HepG2 (cell line): ENCODE data around the gene SLF1.

Experiments used
- ARID2 ChIP-seq: sonication (generic); formaldehyde crosslinking; IDR thresholded peaks from 2 replicates; pipeline ENCODE4 v1.8.1; 2022; ENCODE audit warnings: mild to moderate bottlenecking, missing genetic modification reagents, borderline replicate concordance
- BHLHE40 ChIP-seq: IDR thresholded peaks from 2 replicates; pipeline ENCODE4 v1.6.1; 2011; ENCODE audit warnings: low read length, improper control_type of control experiment
- CHCHD3 ChIP-seq: sonication (generic); formaldehyde crosslinking; IDR thresholded peaks from 2 replicates; pipeline ENCODE4 v1.8.0; 2022; ENCODE audit warnings: mild to moderate bottlenecking, missing genetic modification reagents, moderate library complexity
- EHMT2 ChIP-seq: fragments of 200-600 bp; sonication (generic); IDR thresholded peaks from 2 replicates; pipeline ENCODE4 v1.7.0; 2017; ENCODE audit warnings: antibody characterized with exemption, low read depth, low read length, borderline replicate concordance
- RAD21 ChIP-seq: fragments of 450-650 bp; formaldehyde crosslinking; IDR thresholded peaks from 2 replicates; pipeline ENCODE4 v1.5.0; 2020; ENCODE audit warnings: mild to moderate bottlenecking
- ZBTB38 ChIP-seq: sonication (generic); formaldehyde crosslinking; IDR thresholded peaks from 2 replicates; pipeline ENCODE4 v1.5.1; 2020; ENCODE audit warnings: mild to moderate bottlenecking, missing genetic modification reagents
- ZBTB8A ChIP-seq: sonication (generic); formaldehyde crosslinking; IDR thresholded peaks from 2 replicates; pipeline ENCODE4 v1.4.0; 2020; ENCODE audit warnings: mild to moderate bottlenecking, low read depth, missing genetic modification reagents, borderline replicate concordance
- ZFX ChIP-seq: sonication (generic); formaldehyde crosslinking; IDR thresholded peaks from 2 replicates; pipeline ENCODE4 v1.4.0; 2020; ENCODE audit warnings: mild to moderate bottlenecking, low read depth, missing genetic modification reagents, moderate library complexity
- ZNF121 ChIP-seq: sonication (generic); formaldehyde crosslinking; IDR thresholded peaks from 2 replicates; pipeline ENCODE4 v1.5.0; 2020; ENCODE audit warnings: mild to moderate bottlenecking, missing genetic modification reagents
- ZNF17 ChIP-seq: sonication (generic); formaldehyde crosslinking; IDR thresholded peaks from 2 replicates; pipeline ENCODE4 v1.5.0; 2020; ENCODE audit warnings: mild to moderate bottlenecking, missing genetic modification reagents
- ZNF652 ChIP-seq: IDR thresholded peaks from 2 replicates; pipeline ENCODE4 v1.6.1; 2016; ENCODE audit warnings: low read depth, borderline replicate concordance
- TF ChIP-seq, protein P1 (sequence below): sonication (generic); formaldehyde crosslinking; IDR thresholded peaks from 2 replicates; pipeline ENCODE4 v1.4.0; 2020; ENCODE audit warnings: missing genetic modification reagents, borderline replicate concordance
- TF ChIP-seq, protein P2 (sequence below): sonication (generic); formaldehyde crosslinking; IDR thresholded peaks from 2 replicates; pipeline ENCODE4 v1.5.0; 2020; ENCODE audit warnings: mild to moderate bottlenecking, missing genetic modification reagents, moderate library complexity
- TF ChIP-seq, protein P3 (sequence below): sonication (generic); formaldehyde crosslinking; IDR thresholded peaks from 2 replicates; pipeline ENCODE4 v1.5.1; 2020; ENCODE audit warnings: missing genetic modification reagents, mild to moderate bottlenecking, borderline replicate concordance

DNA sequence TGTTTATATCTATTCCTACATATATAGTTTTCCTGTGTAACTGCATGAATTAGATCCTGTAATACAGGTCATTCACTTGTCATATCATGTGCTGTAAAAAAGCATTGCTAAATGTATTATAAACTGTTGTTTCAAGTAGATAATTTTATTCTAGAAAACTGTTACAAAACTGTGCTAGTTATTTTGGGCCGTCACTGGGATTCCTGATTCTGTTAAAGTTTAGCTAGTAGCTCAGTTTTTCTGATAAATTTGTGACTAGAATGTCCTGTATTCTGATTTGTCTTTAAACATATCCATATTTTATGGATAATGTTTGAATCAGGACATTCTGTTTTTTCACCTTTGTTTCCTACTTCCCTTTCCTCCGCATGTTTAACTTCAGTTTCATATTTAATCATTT is 5.4 kb downstream of the SLF1 start:
- TF ChIP-seq, protein P1, sequence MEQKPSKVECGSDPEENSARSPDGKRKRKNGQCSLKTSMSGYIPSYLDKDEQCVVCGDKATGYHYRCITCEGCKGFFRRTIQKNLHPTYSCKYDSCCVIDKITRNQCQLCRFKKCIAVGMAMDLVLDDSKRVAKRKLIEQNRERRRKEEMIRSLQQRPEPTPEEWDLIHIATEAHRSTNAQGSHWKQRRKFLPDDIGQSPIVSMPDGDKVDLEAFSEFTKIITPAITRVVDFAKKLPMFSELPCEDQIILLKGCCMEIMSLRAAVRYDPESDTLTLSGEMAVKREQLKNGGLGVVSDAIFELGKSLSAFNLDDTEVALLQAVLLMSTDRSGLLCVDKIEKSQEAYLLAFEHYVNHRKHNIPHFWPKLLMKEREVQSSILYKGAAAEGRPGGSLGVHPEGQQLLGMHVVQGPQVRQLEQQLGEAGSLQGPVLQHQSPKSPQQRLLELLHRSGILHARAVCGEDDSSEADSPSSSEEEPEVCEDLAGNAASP, result no peak
- TF ChIP-seq ZNF121, result no peak
- TF ChIP-seq CHCHD3 (CRISPR knock-in tag), result no peak
- TF ChIP-seq EHMT2, result no peak
- no peak for TF ChIP-seq ZNF17 (CRISPR knock-in tag)
- no peak for TF ChIP-seq ZBTB8A (CRISPR knock-in tag)
- no peak for TF ChIP-seq ZFX (CRISPR knock-in tag)
- no peak for TF ChIP-seq ZNF652 (CRISPR knock-in tag)
- TF ChIP-seq, protein P2, sequence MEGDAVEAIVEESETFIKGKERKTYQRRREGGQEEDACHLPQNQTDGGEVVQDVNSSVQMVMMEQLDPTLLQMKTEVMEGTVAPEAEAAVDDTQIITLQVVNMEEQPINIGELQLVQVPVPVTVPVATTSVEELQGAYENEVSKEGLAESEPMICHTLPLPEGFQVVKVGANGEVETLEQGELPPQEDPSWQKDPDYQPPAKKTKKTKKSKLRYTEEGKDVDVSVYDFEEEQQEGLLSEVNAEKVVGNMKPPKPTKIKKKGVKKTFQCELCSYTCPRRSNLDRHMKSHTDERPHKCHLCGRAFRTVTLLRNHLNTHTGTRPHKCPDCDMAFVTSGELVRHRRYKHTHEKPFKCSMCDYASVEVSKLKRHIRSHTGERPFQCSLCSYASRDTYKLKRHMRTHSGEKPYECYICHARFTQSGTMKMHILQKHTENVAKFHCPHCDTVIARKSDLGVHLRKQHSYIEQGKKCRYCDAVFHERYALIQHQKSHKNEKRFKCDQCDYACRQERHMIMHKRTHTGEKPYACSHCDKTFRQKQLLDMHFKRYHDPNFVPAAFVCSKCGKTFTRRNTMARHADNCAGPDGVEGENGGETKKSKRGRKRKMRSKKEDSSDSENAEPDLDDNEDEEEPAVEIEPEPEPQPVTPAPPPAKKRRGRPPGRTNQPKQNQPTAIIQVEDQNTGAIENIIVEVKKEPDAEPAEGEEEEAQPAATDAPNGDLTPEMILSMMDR, result no peak
- TF ChIP-seq, protein P3, sequence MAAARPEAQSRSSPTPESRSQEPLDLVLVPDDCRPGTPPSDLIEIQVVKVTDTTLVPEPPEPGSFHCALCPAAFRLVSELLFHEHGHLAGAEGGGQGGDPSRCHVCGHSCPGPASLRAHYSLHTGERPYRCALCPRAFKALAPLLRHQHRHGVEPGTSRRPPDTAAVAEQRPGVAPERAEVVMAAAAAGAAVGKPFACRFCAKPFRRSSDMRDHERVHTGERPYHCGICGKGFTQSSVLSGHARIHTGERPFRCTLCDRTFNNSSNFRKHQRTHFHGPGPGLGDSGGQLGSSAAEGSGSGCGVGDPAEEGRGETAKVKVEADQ (CRISPR knock-in tag), result no peak
- no peak for TF ChIP-seq BHLHE40
- no peak for TF ChIP-seq ZBTB38 (CRISPR knock-in tag)
- TF ChIP-seq RAD21, result no peak
- no peak for TF ChIP-seq ARID2
